Transverse colon (tissue), 4 donors: ENCODE measurements around the gene KHDRBS2. TPM values are rescaled to one million over a fixed set of nuclear protein-coding genes. Genes with fewer than 3 reads are reported as not detected.

Experiments used
- DNase-seq: peaks from one replicate; pipeline ENCODE4 v3.0.0-alpha.2; 2019
- H3K27ac ChIP-seq, 4 donors: fragments of 200-600 bp; sonication (generic); 2 replicates each; pipeline ENCODE4 v1.5.1; 2016 to 2018; ENCODE audit warnings: inconsistent platforms in 4 of 4
- H3K27me3 ChIP-seq: fragments of 200-600 bp; sonication (generic); 2 replicates; pipeline ENCODE4 v1.5.1; 2017; ENCODE audit warnings: inconsistent platforms
- H3K36me3 ChIP-seq, 4 donors: fragments of 200-600 bp; sonication (generic); 2 replicates each; pipeline ENCODE4 v1.5.1; 2017 to 2019; ENCODE audit warnings: inconsistent platforms in 4 of 4
- H3K4me1 ChIP-seq, 4 donors: fragments of 200-600 bp; sonication (generic); 2 replicates each; pipeline ENCODE4 v1.5.1; 2017 to 2020; ENCODE audit warnings: inconsistent platforms in 4 of 4
- H3K4me3 ChIP-seq, 4 donors: fragments of 200-600 bp; sonication (generic); 1 replicate in 1 of 4; 2 replicates in 3 of 4; pipeline versions ENCODE4 v1.5.1 to v1.6.1; 2017 to 2019; ENCODE audit warnings: inconsistent platforms in 4 of 4
- H3K9me3 ChIP-seq, 2 donors: fragments of 200-600 bp; sonication (generic); 2 replicates each; pipeline ENCODE4 v1.5.1; 2017 to 2019; ENCODE audit warnings: inconsistent platforms in 2 of 2
- EP300 ChIP-seq: sonication (generic); formaldehyde crosslinking; IDR thresholded peaks from one replicate; pipeline ENCODE4 v1.6.1; 2017; ENCODE audit warnings: antibody characterized with exemption, low read depth
- POLR2A ChIP-seq: fragments of 450-650 bp; IDR thresholded peaks from one replicate; pipeline ENCODE4 v1.6.1; 2016; ENCODE audit warnings: antibody characterized with exemption, mild to moderate bottlenecking, moderate library complexity
- POLR2AphosphoS5 ChIP-seq, 3 donors: sonication (generic); formaldehyde crosslinking; IDR thresholded peaks; one replicate each; pipeline ENCODE4 v1.6.1; 2016; ENCODE audit warnings: antibody characterized with exemption in 3 of 3
- WGBS, 2 donors: methylation state at CpG; one replicate each; pipeline ENCODE4 v1.1.5; 2018; ENCODE audit warnings: low coverage in 1 of 2; 5-methylcytosine and 5-hydroxymethylcytosine counted together
- in situ Hi-C, 4 donors: fragments of 200-750 bp; cut with MboI; loops; one replicate each; pipeline versions ENCODE4 v1.15.0 to v1.15.1; 2017; ENCODE audit warnings: low sequenced_read_pairs in 3 of 4, low pct_ligation_motif_present in 1 of 4, low pct_unique_long_range_greater_than_20kb in 1 of 4
- intact Hi-C: fragments of 100-400 bp; cut with DNase I; formaldehyde crosslinking; loops from one replicate; pipeline ENCODE4 v1.15.1; 2023; ENCODE audit warnings: low total_unique reads
- total RNA-seq, 4 donors: library from RNA; depleted of rRNA; stranded (reverse); fragments of >200 nt; gene quantifications; one replicate each; pipeline ENCODE4 v1.1.0, GENCODE V29; 2016
- TF ChIP-seq, protein P1 (sequence below), 5 experiments: fragments of 200-600 bp in 3 of 5; fragments of 450-650 bp in 2 of 5; sonication (generic) in 3 of 5; IDR thresholded peaks; 1 replicate in 2 of 5; 2 replicates in 3 of 5; pipeline ENCODE4 v1.5.1; 2016 to 2017; ENCODE audit warnings: antibody characterized with exemption in 5 of 5, inconsistent platforms in 3 of 5, mild to moderate bottlenecking in 2 of 5, moderate library complexity in 1 of 5

KHDRBS2 gene
- total RNA-seq, 4 donors from 2014 or later = 1.6 to 4.5 (median 2.5) TPM

DNA sequence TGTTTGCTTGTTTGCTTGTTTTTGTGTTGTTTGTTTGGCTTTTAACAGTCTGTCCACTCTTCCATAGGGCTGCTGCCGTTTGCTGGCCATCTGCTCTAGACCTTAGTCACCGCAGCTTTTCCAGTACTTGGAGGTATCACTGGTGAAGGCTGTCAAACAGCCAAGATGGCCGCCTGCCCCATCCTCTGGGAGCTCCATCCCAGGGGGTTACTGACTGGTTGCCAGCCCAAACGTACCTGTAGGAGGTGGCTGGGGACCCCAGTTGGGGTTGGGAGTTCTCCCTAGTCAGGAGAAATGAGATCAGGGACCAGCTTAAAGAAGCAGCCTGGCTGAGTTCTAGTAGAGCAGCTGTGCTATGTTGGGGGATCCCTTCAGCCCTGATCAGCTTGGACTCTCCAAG lies 418.4 kb downstream of the KHDRBS2 start:
- no peak for DNase-seq

DNA sequence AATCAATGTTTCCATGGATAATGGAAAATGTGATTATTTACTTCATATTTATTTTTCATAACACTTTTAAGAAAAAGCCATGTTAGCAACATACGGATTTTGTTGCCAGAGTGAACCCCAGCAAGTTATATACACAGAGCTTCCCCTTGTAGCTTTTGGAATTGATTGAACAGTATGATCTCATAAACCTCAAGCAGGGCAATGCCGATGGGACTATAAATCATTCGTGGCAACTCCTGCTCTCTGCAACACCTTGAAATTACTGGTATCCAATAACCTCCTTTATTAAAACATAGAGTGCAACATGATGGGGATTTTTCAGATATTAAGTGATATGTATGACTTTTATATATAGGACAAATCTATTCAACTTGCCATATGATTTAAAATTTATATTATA lies 428.5 kb downstream of the KHDRBS2 start:
- Histone ChIP-seq H3K4me1 (no peaks in the 10 kb centered on the region), H3K36me3 (no peaks in the 10 kb centered on the region), H3K4me3 (no peak overlapping the region), H3K9me3 (peaks cover 0 to 14% of the 10 kb centered on the region in 2 donors), H3K27me3 (no peaks in the 10 kb centered on the region), H3K27ac (no peak overlapping the region)
- DNase-seq = no peak
- intact Hi-C loops = no loop called here
- TF ChIP-seq, protein P1, sequence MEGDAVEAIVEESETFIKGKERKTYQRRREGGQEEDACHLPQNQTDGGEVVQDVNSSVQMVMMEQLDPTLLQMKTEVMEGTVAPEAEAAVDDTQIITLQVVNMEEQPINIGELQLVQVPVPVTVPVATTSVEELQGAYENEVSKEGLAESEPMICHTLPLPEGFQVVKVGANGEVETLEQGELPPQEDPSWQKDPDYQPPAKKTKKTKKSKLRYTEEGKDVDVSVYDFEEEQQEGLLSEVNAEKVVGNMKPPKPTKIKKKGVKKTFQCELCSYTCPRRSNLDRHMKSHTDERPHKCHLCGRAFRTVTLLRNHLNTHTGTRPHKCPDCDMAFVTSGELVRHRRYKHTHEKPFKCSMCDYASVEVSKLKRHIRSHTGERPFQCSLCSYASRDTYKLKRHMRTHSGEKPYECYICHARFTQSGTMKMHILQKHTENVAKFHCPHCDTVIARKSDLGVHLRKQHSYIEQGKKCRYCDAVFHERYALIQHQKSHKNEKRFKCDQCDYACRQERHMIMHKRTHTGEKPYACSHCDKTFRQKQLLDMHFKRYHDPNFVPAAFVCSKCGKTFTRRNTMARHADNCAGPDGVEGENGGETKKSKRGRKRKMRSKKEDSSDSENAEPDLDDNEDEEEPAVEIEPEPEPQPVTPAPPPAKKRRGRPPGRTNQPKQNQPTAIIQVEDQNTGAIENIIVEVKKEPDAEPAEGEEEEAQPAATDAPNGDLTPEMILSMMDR (IDR thresholded peaks at IDR 0.05) = no peak
- TF ChIP-seq EP300 (no peak), POLR2A (no peak), POLR2AphosphoS5 (IDR thresholded peaks at IDR 0.05) (no peak)
- 80 to 91% methylated on average over 3 of the region's 3 CpGs for WGBS, 2 donors
- in situ Hi-C loops = no loop called here

More for the DNA sequence above, 418.4 kb downstream of the KHDRBS2 start:
- Histone ChIP-seq H3K36me3 (no peaks in the 10 kb centered on the region), H3K9me3 (peaks cover 0 to 4% of the 10 kb centered on the region in 2 donors), H3K4me3 (no peak overlapping the region), H3K4me1 (no peaks in the 10 kb centered on the region), H3K27ac (no peak overlapping the region), H3K27me3 (no peaks in the 10 kb centered on the region)
- 69% methylated on average over 4 of the region's 4 CpGs; no CpG with 5 or more reads in 1 of the 2 donors for whole genome bisulfite sequencing, 2 donors
- intact Hi-C loops = no loop called here
- in situ Hi-C loops = no loop called here
- no peak for TF ChIP-seq EP300
- no peak for TF ChIP-seq POLR2A
- TF ChIP-seq, protein P1 (IDR thresholded peaks at IDR 0.05) = no peak
- no peak for TF ChIP-seq POLR2AphosphoS5 (IDR thresholded peaks at IDR 0.05)

DNA sequence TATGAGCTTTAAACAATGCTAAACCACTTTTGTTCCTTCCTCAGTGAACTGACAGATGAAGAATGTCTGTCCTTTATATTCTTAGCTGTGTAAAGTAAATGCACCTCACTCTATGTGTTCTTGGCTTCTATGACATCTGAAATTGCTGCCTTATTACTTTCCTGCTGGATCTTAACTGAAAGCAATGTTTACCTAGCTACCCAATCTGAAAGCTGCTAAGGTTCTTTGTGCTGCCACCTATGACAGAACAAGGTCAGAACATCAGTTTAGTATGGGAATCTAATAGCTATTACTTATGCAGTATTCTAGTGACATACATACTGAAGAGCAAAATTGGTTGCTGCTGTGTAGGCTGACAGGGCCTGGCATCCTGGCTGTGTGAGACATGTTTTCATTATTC lies 444.1 kb downstream of the KHDRBS2 start:
- intact Hi-C loops = no loop called here
- in situ Hi-C loops = no loop called here
- DNase-seq = no peak

DNA sequence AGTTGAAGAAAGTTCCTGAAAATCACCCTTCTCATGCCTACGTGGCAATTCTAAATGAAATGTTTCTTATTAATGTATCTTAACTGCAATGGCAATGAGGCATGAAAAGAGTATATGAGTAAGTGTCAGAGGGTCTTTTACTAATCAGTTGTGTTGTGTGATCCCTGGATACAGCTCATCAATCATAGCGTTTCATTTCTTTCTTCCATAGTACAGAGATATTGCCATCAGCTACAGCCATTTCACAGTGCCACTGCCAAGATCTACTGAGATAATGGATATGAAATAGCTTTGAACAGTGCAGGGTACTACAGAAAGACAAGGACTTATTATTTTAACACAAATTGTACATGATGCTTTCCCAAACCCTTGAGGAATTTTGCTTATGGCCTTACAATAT lies 450.8 kb downstream of the KHDRBS2 start:
- Histone ChIP-seq H3K9me3 (no peaks in the 10 kb centered on the region), H3K4me1 (no peaks in the 10 kb centered on the region), H3K27me3 (no peaks in the 10 kb centered on the region), H3K36me3 (no peaks in the 10 kb centered on the region), H3K27ac (no peak overlapping the region), H3K4me3 (no peak overlapping the region)
- no peak for TF ChIP-seq POLR2AphosphoS5 (IDR thresholded peaks at IDR 0.05)
- TF ChIP-seq EP300 = no peak
- TF ChIP-seq, protein P1 (IDR thresholded peaks at IDR 0.05) = no peak
- TF ChIP-seq POLR2A = no peak
- intact Hi-C loops = no loop called here
- WGBS, 2 donors = 66 to 73% methylated on average over 2 of the region's 2 CpGs
- in situ Hi-C loops = no loop called here
- no peak for DNase-seq

More for the DNA sequence above, 444.1 kb downstream of the KHDRBS2 start:
- H3K36me3 ChIP-seq = no peaks in the 10 kb centered on the region
- H3K4me1 ChIP-seq = no peaks in the 10 kb centered on the region
- no peak overlapping the region for H3K4me3 ChIP-seq
- H3K27ac ChIP-seq = no peak overlapping the region
- no peaks in the 10 kb centered on the region for H3K27me3 ChIP-seq
- no peak for TF ChIP-seq EP300
- TF ChIP-seq, protein P1 (IDR thresholded peaks at IDR 0.05) = no peak
- TF ChIP-seq POLR2AphosphoS5 (IDR thresholded peaks at IDR 0.05) = no peak
- no peak for TF ChIP-seq POLR2A
- no peaks in the 10 kb centered on the region for H3K9me3 ChIP-seq
